HCT116 (cell line): ENCODE data around the gene HAPSTR1.

Experiments used
- SIN3A ChIP-seq: IDR thresholded peaks from 2 replicates; pipeline ENCODE4 v1.6.1; 2012; ENCODE audit warnings: low read depth
- TF ChIP-seq, protein P1 (sequence below), 3 experiments: fragments of 200-600 bp in 1 of 3; sonication (generic) in 1 of 3; IDR thresholded peaks in 2 of 3; conservative IDR thresholded peaks in 1 of 3; 2 replicates each; pipeline ENCODE4 v1.5.1; 2012 to 2017; ENCODE audit warnings: low read depth in 2 of 3, low read length in 2 of 3, antibody characterized with exemption in 1 of 3, borderline replicate concordance in 1 of 3, control low read depth in 1 of 3, mild to moderate bottlenecking in 1 of 3, mixed read lengths in 1 of 3, mixed run types in 1 of 3, moderate library complexity in 1 of 3; ENCODE audit not compliant: insufficient read depth in 1 of 3

DNA sequence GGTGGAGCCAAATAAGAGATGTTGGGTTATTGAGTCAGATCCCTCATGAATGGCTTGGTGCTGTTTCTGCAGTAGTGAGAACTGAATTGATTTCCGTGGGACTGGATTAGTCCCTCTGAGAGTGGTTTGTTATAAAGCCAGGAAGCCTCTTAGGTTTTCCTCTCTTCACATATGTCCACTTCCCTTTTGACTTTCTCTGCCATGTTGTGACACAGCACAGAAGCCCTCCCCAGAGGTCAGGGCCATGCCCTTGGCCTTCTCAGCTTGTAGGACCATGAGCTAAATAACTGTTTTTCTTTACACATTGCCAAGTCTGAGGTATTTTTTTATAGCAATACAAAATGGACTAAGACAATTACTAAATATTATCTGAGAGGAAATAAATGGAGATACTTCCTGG lies 10.3 kb upstream of the HAPSTR1 start:
- TF ChIP-seq, protein P1, sequence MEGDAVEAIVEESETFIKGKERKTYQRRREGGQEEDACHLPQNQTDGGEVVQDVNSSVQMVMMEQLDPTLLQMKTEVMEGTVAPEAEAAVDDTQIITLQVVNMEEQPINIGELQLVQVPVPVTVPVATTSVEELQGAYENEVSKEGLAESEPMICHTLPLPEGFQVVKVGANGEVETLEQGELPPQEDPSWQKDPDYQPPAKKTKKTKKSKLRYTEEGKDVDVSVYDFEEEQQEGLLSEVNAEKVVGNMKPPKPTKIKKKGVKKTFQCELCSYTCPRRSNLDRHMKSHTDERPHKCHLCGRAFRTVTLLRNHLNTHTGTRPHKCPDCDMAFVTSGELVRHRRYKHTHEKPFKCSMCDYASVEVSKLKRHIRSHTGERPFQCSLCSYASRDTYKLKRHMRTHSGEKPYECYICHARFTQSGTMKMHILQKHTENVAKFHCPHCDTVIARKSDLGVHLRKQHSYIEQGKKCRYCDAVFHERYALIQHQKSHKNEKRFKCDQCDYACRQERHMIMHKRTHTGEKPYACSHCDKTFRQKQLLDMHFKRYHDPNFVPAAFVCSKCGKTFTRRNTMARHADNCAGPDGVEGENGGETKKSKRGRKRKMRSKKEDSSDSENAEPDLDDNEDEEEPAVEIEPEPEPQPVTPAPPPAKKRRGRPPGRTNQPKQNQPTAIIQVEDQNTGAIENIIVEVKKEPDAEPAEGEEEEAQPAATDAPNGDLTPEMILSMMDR (IDR thresholded peaks at IDR 0.05 in 2 of 3, conservative IDR thresholded peaks at IDR 0.05 in 1 of 3; ENCODE audit: borderline replicate concordance in 1 of 3, insufficient read depth in 1 of 3, low read depth in 2 of 3, low read length in 2 of 3), result no peak
- TF ChIP-seq SIN3A, result no peak
